ENCODE results near the gene IL10.

DNA sequence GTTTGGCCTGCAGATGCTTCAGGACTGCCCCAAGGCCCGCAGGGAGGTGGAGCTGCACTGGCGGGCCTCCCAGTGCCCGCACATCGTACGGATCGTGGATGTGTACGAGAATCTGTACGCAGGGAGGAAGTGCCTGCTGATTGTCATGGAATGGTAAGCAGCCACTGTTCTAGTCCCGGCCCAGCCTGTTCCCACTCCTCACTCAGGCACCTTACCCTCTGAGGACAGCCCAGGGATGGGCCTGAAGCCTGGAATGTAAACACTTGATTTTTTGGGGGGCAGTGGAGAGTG, 43.7 kb downstream of the IL10 start:
- TF ChIP-seq, protein P1, sequence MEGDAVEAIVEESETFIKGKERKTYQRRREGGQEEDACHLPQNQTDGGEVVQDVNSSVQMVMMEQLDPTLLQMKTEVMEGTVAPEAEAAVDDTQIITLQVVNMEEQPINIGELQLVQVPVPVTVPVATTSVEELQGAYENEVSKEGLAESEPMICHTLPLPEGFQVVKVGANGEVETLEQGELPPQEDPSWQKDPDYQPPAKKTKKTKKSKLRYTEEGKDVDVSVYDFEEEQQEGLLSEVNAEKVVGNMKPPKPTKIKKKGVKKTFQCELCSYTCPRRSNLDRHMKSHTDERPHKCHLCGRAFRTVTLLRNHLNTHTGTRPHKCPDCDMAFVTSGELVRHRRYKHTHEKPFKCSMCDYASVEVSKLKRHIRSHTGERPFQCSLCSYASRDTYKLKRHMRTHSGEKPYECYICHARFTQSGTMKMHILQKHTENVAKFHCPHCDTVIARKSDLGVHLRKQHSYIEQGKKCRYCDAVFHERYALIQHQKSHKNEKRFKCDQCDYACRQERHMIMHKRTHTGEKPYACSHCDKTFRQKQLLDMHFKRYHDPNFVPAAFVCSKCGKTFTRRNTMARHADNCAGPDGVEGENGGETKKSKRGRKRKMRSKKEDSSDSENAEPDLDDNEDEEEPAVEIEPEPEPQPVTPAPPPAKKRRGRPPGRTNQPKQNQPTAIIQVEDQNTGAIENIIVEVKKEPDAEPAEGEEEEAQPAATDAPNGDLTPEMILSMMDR (conservative IDR thresholded peaks at IDR 0.05; ENCODE audit: low read length) = no peak
- TF ChIP-seq EZH2phosphoT487 (IDR thresholded peaks at IDR 0.05; ENCODE audit: borderline replicate concordance, low read depth, low read length) = no peak
